ENCODE data around the gene KCNIP1. TPM values are rescaled to one million over a fixed set of nuclear protein-coding genes. Genes with fewer than 3 reads are reported as not detected.
A peak's percentile ranks its signal among the peaks of the same experiment; 100 is the strongest.

Gene KCNIP1
- total RNA-seq, 4 donors from 2014 or later = not detected

GRCh38 chr5:170473642-170474041 lies 30.2 kb upstream of the KCNIP1 start:
- WGBS, 2 donors = 55 to 57% methylated on average over 5 of the region's 5 CpGs
- intact Hi-C loops (cut with DNase I; ENCODE audit: low total_unique reads) = no loop called here
- peak in 1 of 2 donors; percentile 48 for DNase-seq (ENCODE audit: low spot score in 2 of 2)
- TF ChIP-seq CTCF (IDR thresholded peaks at IDR 0.05) = no peak
- no peak for TF ChIP-seq POLR2A (IDR thresholded peaks at IDR 0.05)
- H3K4me3 ChIP-seq (ENCODE audit: low read depth, poor library complexity, severe bottlenecking) = no peak overlapping the region

GRCh38 chr5:170474489-170475274 lies 29.1 kb upstream of the KCNIP1 start:
- no peak overlapping the region for H3K4me3 ChIP-seq (ENCODE audit: low read depth, poor library complexity, severe bottlenecking)
- peak in 1 of 2 donors; percentile 53 for DNase-seq (ENCODE audit: low spot score in 2 of 2)
- no peak for TF ChIP-seq CTCF (IDR thresholded peaks at IDR 0.05)
- TF ChIP-seq POLR2A (IDR thresholded peaks at IDR 0.05) = no peak
- 86 to 92% methylated on average over 12 of the region's 12 CpGs for WGBS, 2 donors
- intact Hi-C loops (cut with DNase I; ENCODE audit: low total_unique reads) = no loop called here

GRCh38 chr5:170475294-170476000 lies 28.4 kb upstream of the KCNIP1 start:
- peak in 1 of 2 donors; percentile 76 for DNase-seq (ENCODE audit: low spot score in 2 of 2)
- intact Hi-C loops (cut with DNase I; ENCODE audit: low total_unique reads) = no loop called here
- WGBS, 2 donors = 79 to 90% methylated on average over 6 of the region's 6 CpGs
- no peak overlapping the region for H3K4me3 ChIP-seq (ENCODE audit: low read depth, poor library complexity, severe bottlenecking)
- TF ChIP-seq CTCF (IDR thresholded peaks at IDR 0.05) (no peak), POLR2A (IDR thresholded peaks at IDR 0.05) (no peak)

- WGBS, 2 donors = 90 to 92% methylated on average over 3 of the region's 3 CpGs
- intact Hi-C loops (cut with DNase I; ENCODE audit: low total_unique reads) = no loop called here
Observed at GRCh38 chr5:170476704-170477103, 27.1 kb upstream of the KCNIP1 start.

GRCh38 chr5:170477906-170478305 lies 25.9 kb upstream of the KCNIP1 start:
- peak in 1 of 2 donors; percentile 50 for DNase-seq (ENCODE audit: low spot score in 2 of 2)
- no peak for TF ChIP-seq CTCF (IDR thresholded peaks at IDR 0.05)
- TF ChIP-seq POLR2A (IDR thresholded peaks at IDR 0.05) = no peak
- intact Hi-C loops (cut with DNase I; ENCODE audit: low total_unique reads) = no loop called here
- H3K4me3 ChIP-seq (ENCODE audit: low read depth, poor library complexity, severe bottlenecking) = no peak overlapping the region
- WGBS, 2 donors = 97 to 100% methylated on average over 1 of the region's 1 CpG

More at GRCh38 chr5:170476704-170477103, 27.1 kb upstream of the KCNIP1 start:
- no peak for DNase-seq (ENCODE audit: low spot score in 2 of 2)
- H3K4me3 ChIP-seq (ENCODE audit: low read depth, poor library complexity, severe bottlenecking) = no peak overlapping the region
- no peak for TF ChIP-seq CTCF (IDR thresholded peaks at IDR 0.05)
- no peak for TF ChIP-seq POLR2A (IDR thresholded peaks at IDR 0.05)
